ENCODE measurements around the gene GCNT1. TPM values are rescaled to one million over a fixed set of nuclear protein-coding genes. Genes with fewer than 3 reads are reported as not detected.
A peak's percentile ranks its signal among the peaks of the same experiment; 100 is the strongest.
"Not testable (repeated sequence)": the region's sequence is repeated elsewhere in the genome, so short reads cannot be mapped to it uniquely, and the experiment has no call there.

GCNT1 gene
- total RNA-seq, 2 experiments from 2014 or later: 4.3 to 5.4 TPM

- Mint-ChIP-seq H3K27ac (peak overlapping the region; percentile 71), H3K27me3 (no peaks in the 10 kb centered on the region), H3K4me1 (peaks cover 13% of the 10 kb centered on the region), H3K9me3 (no peaks in the 10 kb centered on the region), H3K4me3 (no peak overlapping the region), H3K36me3 (no peaks in the 10 kb centered on the region)
- no peak for DNase-seq
Observed at GRCh38 chr9:76530458-76531110, 71.6 kb downstream of the GCNT1 start.

GRCh38 chr9:76531231-76531780 lies 72.3 kb downstream of the GCNT1 start:
- H3K4me1 Mint-ChIP-seq: peaks cover 13% of the 10 kb centered on the region

DNA sequence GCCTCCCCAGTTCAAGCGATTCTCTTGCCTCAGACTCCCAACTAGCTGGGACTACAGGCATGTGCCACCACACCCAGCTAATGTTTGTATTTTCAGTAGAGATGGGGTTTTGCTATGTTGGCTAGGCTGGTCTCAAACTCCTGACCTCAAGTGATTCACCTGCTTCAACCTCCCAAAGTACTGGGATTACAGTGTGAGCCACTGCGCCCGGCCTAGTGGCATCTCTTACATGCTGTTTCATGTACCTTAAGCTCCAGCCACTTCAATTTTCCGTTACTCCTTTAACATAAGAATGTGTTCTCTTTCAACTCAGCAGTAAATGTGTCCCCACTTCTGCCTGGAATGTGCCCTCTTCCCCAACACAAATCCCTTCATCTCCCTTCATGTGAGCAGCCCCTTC lies 73.9 kb downstream of the GCNT1 start:
- H3K4me3 Mint-ChIP-seq, H3K36me3 Mint-ChIP-seq, H3K27me3 Mint-ChIP-seq, DNase-seq, H3K9me3 Mint-ChIP-seq: not testable (repeated sequence)
- H3K27ac Mint-ChIP-seq: peak overlapping the region; percentile 4
- peaks cover 13% of the 10 kb centered on the region for H3K4me1 Mint-ChIP-seq

More at GRCh38 chr9:76531231-76531780, 72.3 kb downstream of the GCNT1 start:
- Mint-ChIP-seq H3K4me3 (no peak overlapping the region), H3K36me3 (no peaks in the 10 kb centered on the region), H3K9me3 (no peaks in the 10 kb centered on the region), H3K27me3 (no peaks in the 10 kb centered on the region), H3K27ac (no peak overlapping the region)
- no peak for DNase-seq

DNA sequence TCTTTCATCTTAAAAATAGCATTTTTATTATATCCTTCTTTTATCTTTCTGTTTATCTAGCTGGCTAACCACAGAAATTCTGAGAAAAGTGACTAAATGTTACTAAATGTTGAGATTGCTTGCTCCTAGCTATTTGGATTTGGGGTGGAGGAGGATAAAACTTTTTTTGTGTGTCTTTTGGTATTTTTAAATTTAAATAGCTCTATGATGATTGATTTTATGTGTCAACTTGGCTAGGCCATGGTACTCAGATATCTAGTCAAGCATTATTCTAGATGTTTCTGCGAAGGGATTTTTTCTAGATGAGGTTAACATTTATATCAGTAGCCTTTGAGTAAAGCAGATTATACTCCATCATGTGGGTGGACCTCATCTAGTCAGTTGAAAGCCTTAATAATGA lies 75.0 kb downstream of the GCNT1 start:
- H3K4me1 Mint-ChIP-seq: peaks cover 13% of the 10 kb centered on the region
- DNase-seq: no peak
- no peaks in the 10 kb centered on the region for H3K27me3 Mint-ChIP-seq
- no peak overlapping the region for H3K4me3 Mint-ChIP-seq
- H3K9me3 Mint-ChIP-seq: no peaks in the 10 kb centered on the region
- H3K27ac Mint-ChIP-seq: no peak overlapping the region
- H3K36me3 Mint-ChIP-seq: no peaks in the 10 kb centered on the region

DNA sequence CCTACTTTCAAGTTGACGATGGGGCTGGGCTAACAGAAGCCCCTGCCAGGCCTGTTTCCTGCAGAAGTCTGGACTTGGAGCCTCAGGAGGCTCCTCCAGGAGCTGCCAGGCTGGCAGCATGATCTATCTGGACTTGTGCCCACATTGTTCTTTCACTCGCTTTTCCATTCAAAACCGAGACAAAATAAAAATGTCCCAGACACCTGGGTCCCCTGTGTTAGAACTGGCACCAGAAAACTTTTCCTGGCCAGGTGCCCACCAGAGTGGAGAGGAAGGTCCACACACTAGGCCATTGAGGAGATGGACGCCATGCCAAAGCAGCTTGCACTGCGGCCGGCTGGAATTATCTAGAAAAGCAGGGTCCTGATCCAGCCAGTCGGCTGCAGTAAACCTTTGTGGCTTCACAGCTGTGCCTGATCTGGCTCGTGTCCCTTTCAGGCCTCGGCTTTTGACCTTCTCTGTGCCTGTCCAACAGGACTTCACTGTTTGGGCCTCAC lies 78.2 kb downstream of the GCNT1 start:
- Mint-ChIP-seq H3K9me3 (no peaks in the 10 kb centered on the region), H3K4me1 (peaks cover 6% of the 10 kb centered on the region), H3K27ac (no peak overlapping the region), H3K4me3 (no peak overlapping the region), H3K27me3 (no peaks in the 10 kb centered on the region), H3K36me3 (no peaks in the 10 kb centered on the region)
- no peak for DNase-seq

DNA sequence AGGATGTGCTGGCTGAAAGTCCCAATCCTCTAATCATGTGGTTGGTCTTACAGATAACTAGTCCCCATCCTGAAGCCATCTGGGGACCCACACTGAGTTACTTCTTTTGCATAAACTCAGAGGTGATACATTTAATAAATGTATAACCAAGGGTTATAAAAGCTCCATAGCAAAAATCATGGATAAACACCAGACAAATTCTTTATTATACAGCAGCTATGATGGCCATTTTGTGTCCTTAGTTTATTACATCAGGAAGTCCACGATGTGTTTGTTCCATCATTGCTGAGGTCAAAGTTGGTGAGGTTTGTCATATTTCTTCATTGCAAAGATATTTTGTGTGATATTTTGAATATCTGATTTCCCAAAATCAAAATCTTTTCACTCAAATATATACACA lies 80.2 kb downstream of the GCNT1 start:
- H3K4me1 Mint-ChIP-seq: no peaks in the 10 kb centered on the region
- peaks cover 1% of the 10 kb centered on the region for H3K36me3 Mint-ChIP-seq
- no peak for DNase-seq
- no peaks in the 10 kb centered on the region for H3K27me3 Mint-ChIP-seq
- no peak overlapping the region for H3K4me3 Mint-ChIP-seq
- H3K27ac Mint-ChIP-seq: no peak overlapping the region
- peaks cover 2% of the 10 kb centered on the region for H3K9me3 Mint-ChIP-seq

GRCh38 chr9:76542360-76542759 lies 83.4 kb downstream of the GCNT1 start:
- no peak overlapping the region for H3K27ac Mint-ChIP-seq
- peaks cover 2% of the 10 kb centered on the region for H3K9me3 Mint-ChIP-seq
- peaks cover 1% of the 10 kb centered on the region for H3K36me3 Mint-ChIP-seq
- no peaks in the 10 kb centered on the region for H3K4me1 Mint-ChIP-seq
- H3K27me3 Mint-ChIP-seq: no peaks in the 10 kb centered on the region
- no peak overlapping the region for H3K4me3 Mint-ChIP-seq
- DNase-seq: no peak

- Mint-ChIP-seq H3K36me3 (peaks cover 1% of the 10 kb centered on the region), H3K27me3 (peaks cover 4% of the 10 kb centered on the region), H3K27ac (no peak overlapping the region), H3K4me1 (no peaks in the 10 kb centered on the region), H3K4me3 (no peak overlapping the region), H3K9me3 (peaks cover 2% of the 10 kb centered on the region)
- DNase-seq: no peak
Observed at GRCh38 chr9:76545191-76545590, 86.2 kb downstream of the GCNT1 start.

GRCh38 chr9:76552181-76552580 lies 93.2 kb downstream of the GCNT1 start:
- no peak for DNase-seq
- Mint-ChIP-seq H3K9me3 (no peaks in the 10 kb centered on the region), H3K4me1 (no peaks in the 10 kb centered on the region), H3K27me3 (peaks cover 18% of the 10 kb centered on the region), H3K36me3 (no peaks in the 10 kb centered on the region), H3K4me3 (no peak overlapping the region), H3K27ac (no peak overlapping the region)

DNA sequence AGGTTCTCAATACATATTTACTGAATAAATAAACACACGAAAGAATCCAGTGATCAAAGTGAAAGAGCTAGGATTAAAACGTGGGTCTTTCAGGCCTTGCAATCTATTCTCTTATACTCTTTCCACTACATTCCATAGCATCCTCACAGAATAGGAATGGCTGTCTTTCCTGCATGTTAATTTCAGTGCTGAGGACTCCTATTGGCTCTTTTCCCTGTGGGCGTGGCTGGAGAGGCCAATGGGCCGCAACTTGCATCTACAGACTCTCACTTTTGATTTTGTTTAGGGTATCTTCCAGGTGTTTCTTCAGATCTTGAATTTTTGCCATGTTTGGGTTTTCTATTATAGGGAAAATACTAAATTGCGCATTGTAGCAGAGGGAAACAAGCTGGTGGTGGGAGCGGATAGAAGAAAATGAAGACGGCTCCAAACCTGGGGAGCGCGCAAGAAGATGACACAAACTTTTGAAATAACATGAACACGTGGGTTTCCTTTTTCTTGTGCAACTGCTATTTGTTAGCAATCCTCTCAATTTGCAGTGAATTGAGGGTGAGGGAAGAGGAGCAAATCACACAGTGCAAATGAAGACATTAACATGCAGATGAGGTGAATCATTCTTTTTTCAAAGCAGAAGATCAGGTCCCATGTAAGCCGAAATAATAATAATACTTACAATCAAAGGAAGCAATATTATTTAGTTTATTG lies 93.9 kb downstream of the GCNT1 start:
- no peak overlapping the region for H3K27ac Mint-ChIP-seq
- H3K27me3 Mint-ChIP-seq: peaks cover 19% of the 10 kb centered on the region
- H3K4me3 Mint-ChIP-seq: no peak overlapping the region
- DNase-seq: no peak
- H3K9me3 Mint-ChIP-seq: no peaks in the 10 kb centered on the region
- H3K36me3 Mint-ChIP-seq: no peaks in the 10 kb centered on the region
- H3K4me1 Mint-ChIP-seq: no peaks in the 10 kb centered on the region

DNA sequence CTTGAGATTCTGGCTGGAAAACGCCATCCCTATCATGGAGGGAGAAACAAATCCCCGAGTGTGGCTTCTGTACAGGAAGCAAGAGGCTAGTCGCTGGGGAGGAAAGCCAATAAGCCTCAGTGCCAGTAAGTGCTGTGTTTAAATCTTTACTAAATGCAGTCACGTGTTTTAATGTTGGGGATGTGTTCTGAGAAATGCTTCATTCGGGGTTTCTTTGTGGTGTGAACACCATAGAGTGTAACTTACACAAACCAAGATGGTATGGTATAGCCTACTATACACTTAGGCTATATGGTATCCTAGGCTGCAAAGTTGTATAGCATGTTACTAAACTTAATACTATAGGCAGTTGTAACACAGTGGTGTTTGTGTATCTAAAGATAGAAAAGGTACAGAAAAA lies 94.7 kb downstream of the GCNT1 start:
- Mint-ChIP-seq H3K4me3 (no peak overlapping the region), H3K4me1 (no peaks in the 10 kb centered on the region), H3K27ac (no peak overlapping the region), H3K27me3 (peaks cover 25% of the 10 kb centered on the region), H3K36me3 (no peaks in the 10 kb centered on the region), H3K9me3 (no peaks in the 10 kb centered on the region)
- DNase-seq: no peak

Other genes starting within 250 kb of the GCNT1 start
- 10 to 100 TPM; 11.3 to 11.9 TPM for gene RFK, start 64.8 kb upstream of the GCNT1 start, total RNA-seq